NT2/D1 (cell line): ENCODE data around the gene ACACB.

Experiments
- SUZ12 ChIP-seq: IDR thresholded peaks from 2 replicates; pipeline ENCODE4 v1.6.1; 2011; ENCODE audit not compliant: insufficient read length, insufficient read depth; ENCODE audit errors: extremely low read depth
- YY1 ChIP-seq: IDR thresholded peaks from 2 replicates; pipeline ENCODE4 v1.6.1; 2011; ENCODE audit not compliant: insufficient read length, insufficient read depth
- ZNF274 ChIP-seq: IDR thresholded peaks from 2 replicates; pipeline ENCODE4 v1.6.1; 2011; ENCODE audit warnings: mild to moderate bottlenecking, low read depth, low read length

- no peak for TF ChIP-seq ZNF274
- no peak for TF ChIP-seq YY1
- TF ChIP-seq SUZ12: no peak
These were observed 50.0 kb downstream of the ACACB start for GRCh38 chr12:109166371-109166770.
